Measurements from ENCODE around the gene ARHGAP26.

The ARHGAP26 gene

DNA sequence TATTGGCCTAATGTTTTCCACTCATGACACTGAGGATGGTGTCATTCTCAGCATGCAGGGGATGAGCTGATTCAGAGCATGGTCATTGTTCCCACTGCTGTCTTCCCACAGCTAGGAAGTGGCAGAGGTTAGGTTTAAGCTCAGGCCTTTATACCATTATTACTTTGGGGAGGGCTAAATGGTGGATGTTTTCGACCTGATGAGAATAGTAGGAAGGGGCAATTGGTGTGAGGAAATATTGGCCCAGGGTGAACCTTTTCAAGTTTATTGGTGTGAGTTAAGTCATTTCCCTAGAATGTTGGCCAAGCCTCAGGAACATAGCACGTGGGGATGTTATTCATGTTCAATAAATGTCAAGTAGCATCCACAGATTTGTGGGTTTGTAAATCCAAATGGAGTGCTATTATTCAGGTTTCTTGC, 59.6 kb downstream of the ARHGAP26 start:
- DNase-seq (ENCODE audit: low spot score) = no peak

- DNase-seq (ENCODE audit: low spot score) = no peak
These were observed 60.2 kb downstream of the ARHGAP26 start for GRCh38 chr5:142830241-142831008.

- no peak for DNase-seq (ENCODE audit: low spot score)
These were observed 60.8 kb downstream of the ARHGAP26 start for GRCh38 chr5:142831009-142831383.

DNA sequence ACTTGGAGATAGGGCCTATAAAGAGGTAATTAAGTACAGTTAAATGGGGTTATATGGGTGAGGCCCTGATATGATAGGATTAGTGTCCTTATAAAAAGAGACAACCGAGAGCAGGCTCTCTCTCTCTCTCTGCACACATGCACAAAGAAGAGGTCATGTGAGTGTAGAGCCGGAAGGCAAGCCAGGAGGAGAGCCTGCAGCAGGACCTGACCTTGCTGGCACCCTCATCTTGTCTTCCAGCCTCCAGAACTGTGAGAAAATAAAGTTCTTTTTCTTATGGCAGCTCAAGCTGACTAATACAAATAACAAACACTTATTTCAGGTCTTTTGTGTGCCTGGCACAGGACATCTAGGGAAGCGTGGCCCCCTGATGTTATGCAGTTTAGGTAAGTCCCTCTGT, 62.1 kb downstream of the ARHGAP26 start:
- no peak for DNase-seq (ENCODE audit: low spot score)

- no peak for DNase-seq (ENCODE audit: low spot score)
These were observed 63.6 kb downstream of the ARHGAP26 start for GRCh38 chr5:142833517-142834449.

- no peak for DNase-seq (ENCODE audit: low spot score)
These were observed 64.3 kb downstream of the ARHGAP26 start for GRCh38 chr5:142834504-142834903.

- DNase-seq (ENCODE audit: low spot score) = no peak
These were observed 65.4 kb downstream of the ARHGAP26 start for GRCh38 chr5:142835540-142835939.

DNA sequence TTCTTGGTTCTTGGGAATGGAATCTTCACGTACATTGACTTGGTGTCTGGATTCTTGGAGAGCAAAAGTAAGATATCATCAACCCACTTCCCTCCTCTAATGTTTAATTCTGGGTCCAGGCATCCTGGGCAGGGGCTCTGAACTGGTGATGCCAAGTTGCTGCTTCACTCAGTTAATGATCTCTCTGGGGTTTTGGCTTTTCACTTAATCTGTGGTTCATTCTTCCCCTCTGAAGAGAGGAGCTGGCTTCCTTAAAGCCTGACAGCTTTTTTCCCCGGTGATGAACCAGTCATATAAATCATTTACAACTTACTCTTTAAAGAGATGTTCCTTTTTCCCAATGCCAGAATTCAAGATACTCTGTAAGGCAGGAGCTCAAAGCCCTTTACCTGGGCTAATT, 65.9 kb downstream of the ARHGAP26 start:
- DNase-seq (ENCODE audit: low spot score) = no peak

- peak; percentile 69 for DNase-seq (ENCODE audit: low spot score)
These were observed 67.0 kb downstream of the ARHGAP26 start for GRCh38 chr5:142837081-142837725.

GRCh38 chr5:142838845-142839244, 68.7 kb downstream of the ARHGAP26 start:
- DNase-seq (ENCODE audit: low spot score) = no peak

GRCh38 chr5:142839711-142840346, 69.7 kb downstream of the ARHGAP26 start:
- peak; percentile 43 for DNase-seq (ENCODE audit: low spot score)

DNA sequence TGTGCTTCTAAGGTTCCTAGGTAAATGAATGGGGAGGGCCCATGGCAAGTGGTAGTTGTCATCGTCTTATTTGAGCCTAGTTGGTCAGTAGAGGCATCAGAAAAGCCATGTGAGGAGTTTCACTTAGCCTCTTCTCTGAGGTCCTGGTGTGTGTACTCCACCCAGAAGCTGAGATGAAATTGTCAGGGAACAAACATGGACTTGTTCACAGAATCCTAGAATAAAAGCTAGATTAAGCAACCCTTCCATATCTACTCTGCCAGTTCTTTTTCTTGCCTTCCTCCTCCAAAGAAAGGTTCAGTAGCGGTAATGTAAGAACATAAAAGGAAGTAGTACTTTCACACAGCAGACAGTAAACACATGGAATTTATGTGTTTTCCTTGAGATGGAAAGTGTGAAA, 70.4 kb downstream of the ARHGAP26 start:
- DNase-seq (ENCODE audit: low spot score) = no peak

- DNase-seq (ENCODE audit: low spot score) = no peak
These were observed 71.5 kb downstream of the ARHGAP26 start for GRCh38 chr5:142841511-142842265.

DNA sequence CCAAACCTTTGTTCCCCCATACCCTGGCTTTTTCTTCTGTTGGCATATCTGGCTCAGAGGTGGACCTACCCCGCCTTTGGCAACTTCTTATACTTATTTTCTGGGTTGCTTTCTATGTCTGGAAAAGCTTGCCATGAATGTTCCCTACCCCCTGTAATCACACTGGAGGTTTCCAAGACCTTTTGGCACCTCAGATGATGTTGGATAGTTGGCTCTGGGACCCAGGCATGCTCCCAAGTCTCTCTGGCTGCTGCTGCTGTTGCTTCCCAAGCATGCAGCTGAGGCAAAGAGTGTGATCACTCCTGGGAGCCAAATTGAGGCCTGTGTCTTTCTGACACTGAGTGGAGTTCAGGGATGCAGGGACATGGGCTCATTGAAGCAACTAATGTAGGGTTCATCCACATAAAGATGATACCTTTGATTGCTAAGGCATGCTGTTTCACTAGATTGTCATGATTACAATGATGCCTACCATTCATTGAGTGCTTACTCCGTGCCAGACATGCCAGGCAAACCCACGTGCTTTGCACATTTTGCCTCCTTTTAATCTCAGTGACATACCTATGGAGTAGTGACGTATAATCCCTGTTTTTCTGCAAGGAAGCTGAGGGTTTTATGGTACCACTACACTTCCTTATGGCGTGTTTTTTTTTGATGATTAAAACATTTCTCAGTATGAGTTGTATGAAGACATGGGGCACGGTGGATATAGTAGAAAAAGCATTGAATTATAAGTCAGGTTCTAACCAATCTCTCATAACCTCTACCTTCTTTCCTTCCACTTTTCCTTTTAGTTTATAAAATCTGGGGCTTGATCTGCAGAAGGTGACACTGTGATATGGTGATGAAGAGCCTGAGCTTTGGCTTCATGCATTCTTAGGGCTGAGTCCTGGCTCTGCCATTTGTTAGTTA, 73.1 kb downstream of the ARHGAP26 start:
- no peak for DNase-seq (ENCODE audit: low spot score)

DNA sequence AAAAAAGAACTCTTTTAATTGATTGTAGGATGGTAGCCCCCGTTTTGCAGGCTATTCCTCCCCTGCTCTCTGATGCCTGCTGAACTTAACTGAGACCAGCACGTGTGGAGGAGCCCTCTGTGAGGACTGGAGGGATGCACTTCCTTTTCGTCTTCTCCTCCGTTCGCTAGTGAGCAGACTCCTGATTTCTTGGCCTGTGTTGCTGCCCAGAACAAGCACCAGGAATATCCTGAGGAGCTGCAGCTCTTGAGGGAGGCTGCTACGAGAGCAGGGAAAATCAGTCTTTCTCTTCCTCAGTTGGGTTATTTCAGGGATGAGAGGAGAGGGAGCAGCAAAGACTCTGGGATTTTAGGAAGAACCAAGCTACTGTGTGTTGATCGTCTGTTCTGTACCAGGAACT, 74.7 kb downstream of the ARHGAP26 start:
- no peak for DNase-seq (ENCODE audit: low spot score)

GRCh38 chr5:142845402-142845921, 75.3 kb downstream of the ARHGAP26 start:
- DNase-seq (ENCODE audit: low spot score) = peak; percentile 51

DNA sequence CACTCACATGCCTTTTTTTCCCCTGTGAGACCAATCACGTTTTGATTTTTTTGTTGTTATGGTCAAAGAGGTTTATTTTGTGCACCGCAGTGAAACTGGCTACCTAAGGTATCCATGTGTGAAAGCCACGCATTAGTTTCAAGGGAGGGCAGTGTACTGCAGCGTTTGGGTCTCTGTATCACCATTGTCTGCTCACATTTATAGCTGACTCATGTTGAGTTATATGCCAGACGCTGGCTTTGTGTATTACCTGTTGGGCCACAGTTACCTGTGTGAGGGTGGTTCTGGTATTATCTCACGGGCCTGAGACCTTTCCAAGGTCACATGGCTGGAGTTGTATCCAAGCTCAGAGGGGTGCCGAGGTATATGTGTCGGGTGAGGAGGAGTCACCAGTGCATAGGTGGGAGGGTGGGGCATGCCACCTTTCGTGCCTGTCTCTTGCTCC, 75.8 kb downstream of the ARHGAP26 start:
- DNase-seq (ENCODE audit: low spot score) = no peak

DNA sequence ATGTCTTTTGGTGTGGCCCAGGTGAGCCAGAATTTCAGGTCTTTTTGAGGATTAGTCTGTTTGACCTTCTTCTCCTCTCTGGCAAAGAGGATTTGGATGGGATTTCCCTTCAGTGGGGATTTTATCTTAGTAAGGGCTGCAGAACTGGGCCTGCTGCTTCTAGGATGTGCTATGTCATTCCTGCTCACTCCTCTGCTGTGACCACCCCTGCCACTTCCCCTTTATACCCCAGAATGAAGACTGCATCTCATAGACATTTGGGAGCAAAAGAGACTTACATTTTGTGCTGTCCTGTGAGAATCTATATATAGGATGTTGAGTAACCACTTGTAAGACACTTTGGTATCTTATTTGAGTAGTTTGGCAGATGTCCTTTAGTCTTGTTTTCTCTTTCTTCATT, 76.2 kb downstream of the ARHGAP26 start:
- DNase-seq (ENCODE audit: low spot score) = peak; percentile 58

- DNase-seq (ENCODE audit: low spot score) = no peak
These were observed 78.0 kb downstream of the ARHGAP26 start for GRCh38 chr5:142847898-142848790.
